Thyroid gland (tissue), 4 donors: ENCODE measurements around the gene ACP7.
"Not testable (repeated sequence)": the region's sequence is repeated elsewhere in the genome, so short reads cannot be mapped to it uniquely, and the experiment has no call there.

Source experiments
- CTCF ChIP-seq, 6 experiments: fragments of 200-600 bp in 3 of 6; fragments of 450-650 bp in 3 of 6; sonication (generic) in 3 of 6; IDR thresholded peaks; one replicate each; pipeline ENCODE4 v1.5.1; 2016 to 2019; ENCODE audit warnings: antibody characterized with exemption in 6 of 6, mild to moderate bottlenecking in 2 of 6, inconsistent platforms in 1 of 6, moderate library complexity in 1 of 6
- POLR2A ChIP-seq, 2 donors: fragments of 450-650 bp; IDR thresholded peaks; one replicate each; pipeline ENCODE4 v1.6.1; 2017; ENCODE audit warnings: antibody characterized with exemption in 2 of 2, mild to moderate bottlenecking in 2 of 2, moderate library complexity in 1 of 2

- TF ChIP-seq CTCF, POLR2A (IDR thresholded peaks at IDR 0.05): not testable (repeated sequence)
Measured at GRCh38 chr19:39117023-39117422, 32.9 kb downstream of the ACP7 start.
